Endothelial cell of hepatic sinusoid (primary cell): ENCODE data around the gene NAA16.
"Not testable (repeated sequence)": the region's sequence is repeated elsewhere in the genome, so short reads cannot be mapped to it uniquely, and the experiment has no call there.

Experiments
- in situ Hi-C: cut with HindIII; loops from 2 replicates; pipeline ENCODE4 v1.10.0; 2017; ENCODE audit warnings: low sequenced_read_pairs

The NAA16 gene

DNA sequence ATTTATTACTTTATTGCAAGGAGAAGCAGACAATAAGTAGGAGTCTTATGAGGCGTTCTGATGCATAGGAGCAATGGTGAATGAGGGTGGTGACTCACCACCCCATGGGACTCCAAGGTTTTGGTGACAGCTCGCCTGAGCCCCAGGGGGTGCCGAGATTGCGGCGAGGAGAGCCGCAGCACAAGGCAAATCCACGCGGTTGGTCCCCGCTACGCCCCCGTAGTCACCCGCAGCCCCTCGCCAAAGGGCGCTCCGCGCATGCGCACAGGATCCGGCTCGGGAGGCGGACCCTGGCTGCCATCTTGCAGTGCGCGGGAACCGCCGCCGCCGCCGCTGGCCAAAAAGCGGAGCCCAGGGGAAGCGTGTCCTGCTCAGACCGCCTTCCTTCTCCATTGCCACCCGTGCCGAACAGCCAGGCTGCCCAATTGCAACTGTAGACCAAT lies at the start of gene NAA16:
TSS of gene NAA16 (plus strand) at position 305 of the 443 bp plus-strand sequence. CDS start 262 bp downstream, outside the sequence.
- in situ Hi-C loops, result no loop called here

DNA sequence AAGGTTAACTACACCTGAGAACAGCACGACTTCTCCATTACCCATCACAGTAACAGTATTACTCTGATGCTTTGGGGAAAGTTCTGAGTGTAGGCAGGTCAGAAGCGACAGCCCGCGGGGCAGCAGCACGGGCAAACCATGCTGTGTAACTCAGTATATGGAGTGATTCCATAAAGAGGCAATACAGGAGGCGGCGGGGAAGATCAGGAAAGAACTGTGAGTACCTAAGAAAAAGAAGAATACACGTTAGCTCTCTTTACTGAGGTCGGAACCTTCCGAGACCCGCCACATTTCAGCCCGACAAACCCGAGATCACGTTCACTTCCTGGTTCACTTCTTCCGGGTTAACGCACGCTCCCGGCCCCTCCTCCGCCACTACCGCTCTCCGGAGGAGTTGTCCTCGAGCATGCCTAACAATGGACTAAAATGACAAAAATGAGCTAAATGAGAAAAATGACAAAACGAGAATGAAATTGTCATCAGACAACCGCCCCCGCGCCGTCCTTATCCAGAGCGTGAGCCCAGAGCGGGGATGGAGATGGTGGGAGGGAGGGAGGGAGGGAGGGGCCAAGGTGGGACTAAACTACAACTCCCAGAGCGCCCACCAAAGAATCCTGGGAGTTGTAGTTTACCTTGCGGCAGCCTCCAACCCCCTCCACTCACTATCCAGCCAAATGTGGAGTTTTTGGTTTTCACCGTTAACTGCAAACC lies 47.7 kb upstream of the NAA16 start, which contains the start of gene MTRF1:
TSS of gene MTRF1 (minus strand) at position 316 of the 711 bp plus-strand sequence. CDS start 2,669 bp downstream, outside the sequence.
- in situ Hi-C loops, result no loop called here

DNA sequence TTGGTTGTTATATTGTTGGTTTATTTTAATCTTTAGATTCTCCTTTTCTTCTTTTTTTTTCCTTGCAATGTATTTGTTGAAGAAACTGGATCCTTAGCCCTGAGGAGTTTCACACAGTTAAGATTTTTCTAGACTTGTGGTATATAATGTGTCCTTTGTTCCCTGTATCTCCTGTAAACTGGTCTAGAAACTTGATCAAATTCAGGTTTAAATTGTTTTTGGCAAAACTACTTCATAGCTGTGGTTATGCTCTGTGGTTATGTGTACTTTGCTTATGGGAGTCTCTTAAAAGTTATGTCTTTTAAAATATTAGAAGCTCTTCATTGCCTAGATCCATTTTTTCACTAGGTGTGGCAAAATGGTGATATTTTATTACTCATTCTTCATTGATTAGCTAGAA lies 44.0 kb upstream of the NAA16 start:
- in situ Hi-C loops, result no loop called here

DNA sequence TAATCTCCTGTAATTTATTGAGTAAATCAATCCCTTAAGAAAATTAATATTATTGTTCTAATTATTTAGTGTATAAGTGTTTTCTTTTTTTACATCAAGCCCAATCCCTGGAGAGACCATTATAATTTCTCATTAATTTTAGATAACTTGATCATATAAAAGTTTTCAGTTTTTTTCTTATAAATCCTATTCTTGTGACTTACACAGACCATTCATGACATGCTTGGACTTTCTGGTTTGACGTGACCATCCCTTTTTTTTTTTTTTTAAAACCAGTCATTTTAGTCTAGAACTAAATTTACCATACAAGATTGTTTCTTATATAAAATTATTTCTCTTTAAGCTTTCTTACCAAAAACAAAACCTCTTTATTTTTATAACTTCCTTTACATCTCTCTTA lies 42.3 kb upstream of the NAA16 start:
- in situ Hi-C loops, result no loop called here

DNA sequence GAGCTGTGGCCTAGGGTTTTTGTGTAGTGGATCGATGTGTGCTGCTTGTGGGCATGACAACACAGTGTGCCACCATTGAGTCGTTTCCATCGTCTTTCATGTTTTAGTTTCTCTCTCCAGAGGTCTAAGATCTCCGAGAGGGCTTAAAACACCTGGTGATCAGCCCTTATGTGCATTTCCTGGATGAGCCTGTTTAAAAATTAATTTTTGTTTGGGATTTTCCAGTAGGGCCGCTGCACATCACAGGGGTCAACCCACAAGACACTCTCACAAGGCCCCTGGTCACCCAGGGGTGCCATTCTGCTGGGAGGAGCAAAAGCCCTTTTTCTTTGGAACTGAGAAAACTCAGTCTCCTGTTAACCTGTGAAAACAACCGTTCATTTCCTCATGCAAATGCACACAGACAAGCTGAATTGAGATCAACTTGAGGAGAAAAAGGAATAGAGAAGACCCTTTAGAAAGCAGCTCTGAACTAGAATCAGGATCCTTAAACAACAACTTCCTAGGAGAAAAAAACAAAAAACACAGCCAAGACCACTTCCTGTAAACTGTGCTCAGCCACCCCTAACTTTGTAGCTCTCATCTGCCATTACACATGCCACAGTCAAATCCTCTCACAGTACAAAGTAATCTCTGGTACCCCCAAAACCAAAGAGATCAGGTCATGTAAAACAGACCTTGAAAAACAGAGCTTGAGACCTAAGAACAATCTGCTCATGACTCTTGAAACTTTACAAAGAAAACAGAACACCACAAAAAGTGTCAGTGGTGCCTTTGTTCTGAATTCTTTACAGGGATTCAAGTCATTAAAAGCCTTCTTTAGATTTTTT lies 39.4 kb upstream of the NAA16 start:
- in situ Hi-C loops, result no loop called here

DNA sequence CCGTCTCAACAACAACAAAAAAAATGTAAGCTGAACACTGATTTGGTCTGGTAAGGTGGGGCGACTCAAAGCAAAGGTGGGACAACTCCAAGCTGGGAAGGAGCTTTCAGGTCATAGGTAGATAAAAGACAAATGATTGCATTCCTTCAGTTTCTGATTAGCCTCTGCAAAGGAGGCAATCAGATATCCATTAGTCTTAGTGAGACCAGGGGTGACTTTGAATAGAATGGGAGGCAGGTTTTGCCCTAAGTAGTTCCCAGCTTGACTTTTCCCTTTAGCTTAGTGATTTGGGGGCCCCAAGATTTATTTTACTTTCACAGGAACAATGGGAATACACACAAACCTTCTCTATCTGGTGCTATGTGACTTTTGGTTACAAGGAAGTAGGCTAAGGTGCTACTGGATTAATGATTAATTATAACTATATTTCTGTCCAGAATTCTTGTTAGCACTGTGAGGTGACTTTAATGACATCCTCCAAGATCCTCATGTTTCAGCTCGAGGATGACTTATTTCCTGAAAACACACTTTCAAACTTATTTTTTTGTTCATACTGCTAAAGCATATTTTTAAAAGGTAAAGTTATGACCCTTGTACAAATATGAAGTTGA lies 37.1 kb upstream of the NAA16 start:
- in situ Hi-C loops, result no loop called here

DNA sequence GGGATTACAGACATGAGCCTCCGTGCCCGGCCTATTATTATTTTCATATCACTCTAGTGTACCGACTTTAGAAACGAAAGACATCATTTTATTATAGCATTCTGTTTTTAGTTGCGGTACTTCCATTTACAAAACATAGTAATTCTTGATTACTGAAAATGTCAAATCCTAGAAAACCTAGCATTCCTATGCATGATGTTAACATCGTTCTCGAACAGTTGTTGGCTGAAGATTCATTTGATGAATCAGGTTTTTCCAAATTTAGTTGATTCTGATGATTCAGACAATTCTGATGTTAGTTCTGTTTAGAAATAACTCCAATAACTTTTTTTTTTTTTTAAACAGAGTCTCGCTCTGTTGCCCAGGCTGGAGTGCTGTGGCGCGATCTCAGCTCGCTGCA lies 36.2 kb upstream of the NAA16 start:
- in situ Hi-C loops, result no loop called here

DNA sequence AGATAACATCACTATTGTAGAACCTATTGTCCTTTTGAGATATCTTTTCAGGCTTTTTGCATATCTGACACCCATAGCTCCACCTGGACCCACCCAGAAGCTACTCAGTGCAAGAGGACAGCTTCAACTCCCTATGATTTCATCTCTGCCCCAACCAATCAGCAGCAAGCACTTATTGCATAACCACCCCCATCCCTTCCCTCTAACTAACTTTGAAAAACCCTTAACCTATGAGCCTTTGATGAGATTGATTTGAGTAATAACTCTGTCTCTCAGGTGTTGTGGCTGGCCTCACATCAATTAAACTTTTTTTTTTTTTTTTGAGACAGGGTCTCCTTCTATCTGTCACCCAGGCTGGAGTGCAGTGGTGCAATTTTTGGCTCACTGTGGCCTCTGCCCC lies 34.2 kb upstream of the NAA16 start:
- in situ Hi-C loops, result no loop called here

DNA sequence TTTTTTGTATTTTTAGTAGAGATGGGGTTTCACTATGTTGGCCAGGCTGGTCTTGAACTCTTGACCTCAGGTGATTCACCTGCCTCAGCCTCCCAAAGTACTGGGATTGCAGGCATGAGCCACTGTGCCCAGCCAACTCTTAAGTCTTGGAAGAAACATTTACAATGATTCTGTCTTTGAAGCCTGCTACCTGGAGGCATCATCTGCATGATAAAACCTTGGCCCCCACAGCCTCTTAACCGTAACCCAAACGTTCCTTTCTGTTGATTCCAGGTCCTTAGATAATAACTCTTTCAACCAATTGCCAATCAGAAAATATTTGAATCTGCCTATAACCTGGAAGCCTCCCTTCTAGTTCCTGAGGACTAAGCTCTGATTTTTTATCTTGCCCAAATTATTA lies 31.9 kb upstream of the NAA16 start:
- in situ Hi-C loops, result not testable (repeated sequence)

DNA sequence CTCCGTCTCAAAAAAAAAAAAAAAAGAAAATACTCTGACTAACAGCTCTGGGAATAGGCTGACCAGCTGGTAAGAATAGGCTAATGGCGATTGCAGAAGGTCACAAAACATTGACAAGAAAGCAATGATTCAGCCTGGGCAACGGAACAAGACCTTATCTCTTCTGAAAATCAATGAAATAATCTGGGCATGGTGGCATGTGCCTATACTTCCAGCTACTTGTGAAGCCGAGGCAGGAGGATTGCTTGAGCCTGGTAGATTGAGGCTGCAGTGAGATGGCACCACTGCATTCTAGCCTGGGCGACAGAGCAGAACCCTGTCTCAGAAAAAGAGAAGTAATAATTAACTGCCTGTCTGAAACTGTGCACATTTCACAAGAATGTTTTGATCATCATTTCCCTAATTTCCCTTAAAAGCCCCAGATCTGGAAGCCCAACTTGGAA lies 28.9 kb upstream of the NAA16 start:
- in situ Hi-C loops, result no loop called here

DNA sequence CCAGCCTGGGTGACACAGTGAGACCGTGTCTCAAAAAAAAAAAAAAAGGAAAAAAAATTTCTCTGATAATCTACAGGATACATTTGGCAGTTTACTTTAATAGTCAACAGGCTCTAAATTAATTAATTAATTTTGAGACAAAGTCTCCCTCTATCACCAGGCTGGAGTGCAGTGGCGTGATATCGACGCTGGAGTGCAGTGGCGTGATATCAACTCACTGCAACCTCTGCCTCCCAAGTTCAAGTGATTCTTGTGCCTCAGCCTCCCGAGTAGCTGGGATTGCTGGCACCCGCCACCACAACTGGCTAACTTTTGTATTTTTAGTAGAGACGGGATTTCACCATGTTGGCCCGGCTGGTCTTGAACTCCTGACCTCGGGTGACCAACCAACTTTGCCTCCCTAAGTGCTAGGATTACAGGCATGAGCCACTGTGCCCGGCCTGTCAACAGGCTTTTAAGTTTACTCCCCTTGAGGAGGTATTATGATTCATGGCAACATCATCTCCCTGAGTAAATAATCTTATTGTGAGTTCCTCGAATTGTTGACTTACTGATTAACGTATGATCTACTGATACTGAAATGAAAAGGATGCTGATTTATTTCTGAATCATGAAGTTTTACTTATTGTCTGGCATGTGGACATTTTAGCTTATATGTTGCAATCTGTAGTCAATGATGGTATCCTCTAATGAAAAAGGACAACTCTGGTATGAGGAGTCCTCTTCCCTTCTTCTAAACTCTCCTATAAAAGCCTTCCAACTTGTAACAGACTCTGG lies 26.4 kb upstream of the NAA16 start:
- in situ Hi-C loops, result no loop called here

DNA sequence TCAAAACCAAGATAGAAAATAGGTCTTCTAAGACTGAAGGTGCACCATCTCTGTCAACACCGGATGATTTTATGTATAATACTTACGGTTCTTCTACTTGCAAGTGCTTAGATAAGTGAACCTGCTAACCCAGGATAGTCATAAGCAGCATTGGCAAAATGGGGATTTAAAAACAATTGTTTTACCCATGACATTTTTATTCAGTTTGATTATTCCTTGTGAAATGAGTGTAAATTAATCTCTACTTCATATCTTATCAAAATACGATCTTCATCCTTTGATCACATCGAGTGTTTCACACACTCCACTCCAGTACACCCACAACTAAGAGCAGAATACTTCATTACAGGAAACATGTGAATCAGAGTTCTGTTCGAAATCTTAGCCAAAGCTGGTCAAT lies 24.7 kb upstream of the NAA16 start:
- in situ Hi-C loops, result no loop called here

DNA sequence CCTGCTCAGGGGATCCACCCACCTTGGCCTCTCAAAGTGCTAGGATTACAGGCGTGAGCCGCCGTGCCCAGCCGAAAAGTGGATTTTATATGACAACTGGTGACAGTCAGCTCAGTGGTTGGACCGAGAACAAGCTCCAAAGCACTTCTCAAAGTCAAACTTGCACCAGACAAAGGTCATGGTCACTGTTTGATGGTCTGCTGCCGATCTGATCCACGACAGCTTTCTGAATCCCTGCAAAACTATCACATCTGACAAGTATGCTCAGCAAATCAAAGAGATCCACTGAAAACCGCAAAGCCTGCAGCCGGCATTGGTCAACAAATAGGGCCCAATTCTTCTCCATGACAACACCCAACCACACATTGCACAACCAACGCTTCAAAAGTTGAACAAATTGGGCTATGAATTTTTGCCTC lies 21.6 kb upstream of the NAA16 start:
- in situ Hi-C loops, result no loop called here

DNA sequence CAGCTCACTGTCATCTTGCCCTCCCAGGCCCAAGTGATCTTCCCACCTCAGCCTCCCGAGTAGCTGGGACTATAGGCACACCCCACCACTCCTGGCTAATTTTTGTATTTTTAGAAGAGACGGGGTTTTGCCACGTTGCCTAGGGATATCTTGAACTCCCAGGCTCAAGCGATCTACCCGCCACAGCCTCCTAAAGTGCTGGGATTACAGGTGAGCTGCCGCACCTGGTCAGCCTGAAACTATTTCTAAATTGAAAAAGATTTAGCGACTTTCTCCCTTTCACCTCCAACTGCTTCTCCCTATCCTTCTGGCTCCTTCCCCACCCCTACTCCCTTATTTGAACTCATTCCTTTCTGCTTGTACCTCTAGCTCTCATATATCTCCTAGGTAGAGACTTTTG lies 19.8 kb upstream of the NAA16 start:
- in situ Hi-C loops, result no loop called here

DNA sequence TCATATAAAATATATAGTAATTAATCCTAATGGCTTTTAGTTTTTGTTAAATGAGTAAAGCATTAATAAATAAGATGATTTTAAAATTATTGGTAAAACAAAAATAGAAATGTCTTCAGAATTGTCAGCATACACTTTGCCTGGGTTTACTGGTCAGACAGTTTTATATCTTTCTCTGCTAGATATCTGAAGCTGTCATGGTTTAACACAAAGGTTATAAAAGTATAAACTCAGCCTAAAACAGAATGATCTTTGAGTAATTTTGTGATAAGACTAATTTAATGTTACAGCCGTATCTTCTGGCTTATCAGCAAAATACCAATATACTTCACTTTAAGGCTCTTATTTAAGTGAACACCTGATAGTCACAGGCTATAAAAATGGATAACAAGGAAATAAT lies 17.8 kb upstream of the NAA16 start:
- in situ Hi-C loops, result no loop called here

DNA sequence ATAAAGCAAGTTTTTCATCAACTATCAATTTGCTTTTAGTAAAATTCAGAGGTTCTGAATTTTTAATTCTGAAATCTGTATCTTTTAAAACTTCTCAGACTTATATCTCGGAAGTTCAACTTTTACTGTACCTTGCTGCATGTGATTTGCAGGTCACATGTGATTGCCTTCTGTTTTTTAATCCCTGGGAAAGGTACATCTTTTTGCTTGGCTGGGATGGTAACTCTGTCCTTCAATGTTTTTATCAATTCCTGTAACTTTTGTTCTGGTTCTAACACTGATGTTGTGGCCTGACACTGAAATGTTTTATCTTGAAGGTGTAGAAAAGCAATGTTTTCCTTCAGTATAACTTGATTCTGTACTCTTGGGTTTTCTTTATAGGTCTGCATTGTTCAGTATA lies 16.2 kb upstream of the NAA16 start:
- in situ Hi-C loops, result no loop called here

DNA sequence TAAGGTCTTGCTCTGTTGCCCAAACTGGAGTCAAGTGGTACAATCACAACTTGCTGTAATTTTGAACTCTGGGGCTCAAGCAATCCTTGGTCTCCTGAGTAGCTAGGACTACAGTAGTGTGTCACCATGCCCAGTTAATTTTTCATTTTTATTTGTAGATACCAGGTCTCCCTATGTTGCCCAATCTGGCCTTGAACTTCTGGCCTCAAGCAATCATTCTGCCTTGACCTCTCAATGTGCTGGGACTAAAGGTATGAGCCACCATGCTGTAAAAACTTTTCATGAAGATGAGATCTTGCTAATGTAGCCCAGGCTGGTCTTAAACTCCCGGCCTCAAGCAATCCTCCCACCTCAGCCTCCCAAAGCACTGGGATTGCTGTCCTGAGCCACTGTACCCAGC lies 15.1 kb upstream of the NAA16 start:
- in situ Hi-C loops, result no loop called here

DNA sequence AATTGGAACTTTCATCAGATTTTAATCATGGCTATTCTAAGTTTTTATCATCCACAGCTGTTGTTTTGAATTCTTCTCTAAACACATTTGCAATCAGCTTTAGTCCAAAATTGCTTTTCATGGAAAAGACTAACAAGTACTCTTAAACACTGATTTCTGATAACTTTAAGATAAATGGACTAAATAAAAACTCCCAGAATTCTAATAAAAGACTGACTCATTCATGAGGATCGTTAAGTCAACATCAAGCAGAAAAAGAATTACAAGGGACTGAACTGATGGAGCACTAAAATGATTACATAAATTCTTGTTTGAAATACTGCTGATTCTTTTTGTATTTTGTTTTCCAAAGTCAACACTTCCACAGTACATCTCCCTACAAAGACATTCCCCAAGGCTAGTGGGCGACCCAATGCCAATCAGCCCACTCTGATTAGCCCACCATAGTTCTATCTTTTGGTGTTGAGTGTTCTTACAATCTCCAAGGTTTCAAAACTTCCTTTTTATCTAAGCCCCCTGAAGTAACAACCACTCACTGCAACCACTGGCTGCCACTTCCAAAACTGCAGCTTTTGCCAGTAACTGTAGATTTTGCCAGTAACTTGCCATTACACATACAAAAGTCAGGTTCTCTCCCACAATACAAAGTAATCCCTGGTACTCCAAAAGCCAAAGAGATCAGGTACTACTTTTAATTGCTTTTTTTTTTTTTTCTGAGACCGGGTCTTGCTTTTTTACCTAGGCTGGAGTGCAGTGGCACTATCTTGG lies 14.0 kb upstream of the NAA16 start:
- in situ Hi-C loops, result no loop called here

DNA sequence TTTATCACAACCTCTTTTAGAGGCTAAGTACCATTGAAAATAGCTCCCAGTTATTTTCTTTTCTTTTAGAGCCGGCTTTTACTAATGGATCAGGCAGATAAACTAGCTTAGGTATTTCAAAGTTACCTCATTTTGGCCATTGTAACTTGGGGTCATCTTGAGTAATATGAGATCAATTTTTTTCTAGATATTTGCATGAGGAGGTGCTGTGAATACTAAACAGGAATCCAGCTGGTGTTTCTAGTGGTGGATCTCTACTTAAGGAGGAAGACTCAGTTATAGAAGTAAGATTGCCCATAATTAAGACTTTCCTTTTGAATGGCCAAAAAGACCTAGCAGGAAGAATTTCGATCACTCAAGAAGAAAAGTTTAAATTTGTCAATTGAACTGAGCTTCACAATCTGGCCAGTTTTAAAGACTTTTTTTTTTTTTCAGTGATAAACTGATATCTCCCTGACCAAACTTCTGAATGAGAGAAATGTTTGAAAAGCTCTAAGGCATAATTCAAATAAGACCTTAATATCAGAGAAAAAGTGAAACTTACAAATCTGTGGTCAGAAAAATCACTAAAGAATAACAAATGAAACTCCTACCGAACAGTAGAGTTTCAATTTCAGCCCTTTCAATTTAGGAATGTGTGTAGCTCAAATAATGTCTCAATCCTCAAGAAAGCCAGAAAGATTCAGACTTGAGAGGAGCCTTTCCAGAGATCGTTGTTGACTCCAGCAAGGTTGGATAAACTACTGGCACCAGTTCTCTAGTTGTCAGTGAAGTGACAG lies 11.6 kb upstream of the NAA16 start:
- in situ Hi-C loops, result no loop called here
